ENCODE data around the gene COBL.
A peak's percentile ranks its signal among the peaks of the same experiment; 100 is the strongest.

COBL gene

GRCh38 chr7:51255036-51255435 is 61.6 kb downstream of the COBL start:
- peak overlapping the region; percentile 56 for H3K27ac ChIP-seq
- TF ChIP-seq CTCF (IDR thresholded peaks at IDR 0.05), result no peak
- peaks cover 36% of the 10 kb centered on the region for H3K4me1 ChIP-seq

GRCh38 chr7:51253157-51253556 is 63.5 kb downstream of the COBL start:
- no peaks in the 10 kb centered on the region for H3K36me3 ChIP-seq (ENCODE audit: control insufficient read depth, insufficient read depth, low read length)
- H3K9me3 ChIP-seq (ENCODE audit: control insufficient read depth, low read length), result no peaks in the 10 kb centered on the region
- H3K27me3 ChIP-seq (ENCODE audit: control insufficient read depth, insufficient read depth, low read length), result no peaks in the 10 kb centered on the region
- peak; percentile 66 for TF ChIP-seq CTCF (IDR thresholded peaks at IDR 0.05)
- H3K9ac ChIP-seq, result no peak overlapping the region
- peaks cover 36% of the 10 kb centered on the region for H3K4me1 ChIP-seq
- H3K4me3 ChIP-seq (ENCODE audit: low read depth, low read length), result no peak overlapping the region
- H3K27ac ChIP-seq, result peak overlapping the region; percentile 25
- peaks cover 13% of the 10 kb centered on the region for H3K79me2 ChIP-seq
- no peak overlapping the region for H2AFZ ChIP-seq
- no peak overlapping the region for H3K4me2 ChIP-seq (ENCODE audit: low read length)

More at GRCh38 chr7:51255036-51255435, 61.6 kb downstream of the COBL start:
- Histone ChIP-seq H3K4me3 (ENCODE audit: low read depth, low read length) (no peak overlapping the region), H3K9ac (no peak overlapping the region), H3K9me3 (ENCODE audit: control insufficient read depth, low read length) (no peaks in the 10 kb centered on the region), H3K79me2 (peaks cover 13% of the 10 kb centered on the region), H3K36me3 (ENCODE audit: control insufficient read depth, insufficient read depth, low read length) (no peaks in the 10 kb centered on the region), H2AFZ (no peak overlapping the region), H3K4me2 (ENCODE audit: low read length) (no peak overlapping the region), H3K27me3 (ENCODE audit: control insufficient read depth, insufficient read depth, low read length) (no peaks in the 10 kb centered on the region)

- no peak overlapping the region for H3K4me2 ChIP-seq (ENCODE audit: low read length)
- no peaks in the 10 kb centered on the region for H3K9me3 ChIP-seq (ENCODE audit: control insufficient read depth, low read length)
- H3K4me3 ChIP-seq (ENCODE audit: low read depth, low read length), result no peak overlapping the region
- H2AFZ ChIP-seq, result no peak overlapping the region
- peaks cover 20% of the 10 kb centered on the region for H3K79me2 ChIP-seq
- peaks cover 36% of the 10 kb centered on the region for H3K4me1 ChIP-seq
- peak overlapping the region; percentile 52 for H3K27ac ChIP-seq
- TF ChIP-seq CTCF (IDR thresholded peaks at IDR 0.05), result no peak
- no peaks in the 10 kb centered on the region for H3K36me3 ChIP-seq (ENCODE audit: control insufficient read depth, insufficient read depth, low read length)
- H3K27me3 ChIP-seq (ENCODE audit: control insufficient read depth, insufficient read depth, low read length), result no peaks in the 10 kb centered on the region
- H3K9ac ChIP-seq, result no peak overlapping the region
Observed at GRCh38 chr7:51251290-51251689, 65.3 kb downstream of the COBL start.

GRCh38 chr7:51250512-51250911 is 66.1 kb downstream of the COBL start:
- Histone ChIP-seq H3K79me2 (peaks cover 16% of the 10 kb centered on the region), H3K27ac (peak overlapping the region; percentile 52)
- TF ChIP-seq CTCF (IDR thresholded peaks at IDR 0.05), result no peak

GRCh38 chr7:51249991-51250390 is 66.6 kb downstream of the COBL start:
- Histone ChIP-seq H2AFZ (no peak overlapping the region), H3K4me2 (ENCODE audit: low read length) (no peak overlapping the region), H3K27ac (peak overlapping the region; percentile 36), H3K27me3 (ENCODE audit: control insufficient read depth, insufficient read depth, low read length) (no peaks in the 10 kb centered on the region), H3K9ac (no peak overlapping the region), H3K4me1 (peaks cover 28% of the 10 kb centered on the region), H3K9me3 (ENCODE audit: control insufficient read depth, low read length) (no peaks in the 10 kb centered on the region), H3K79me2 (peaks cover 19% of the 10 kb centered on the region), H3K4me3 (ENCODE audit: low read depth, low read length) (no peak overlapping the region), H3K36me3 (ENCODE audit: control insufficient read depth, insufficient read depth, low read length) (no peaks in the 10 kb centered on the region)
- no peak for TF ChIP-seq CTCF (IDR thresholded peaks at IDR 0.05)

More at GRCh38 chr7:51250512-51250911, 66.1 kb downstream of the COBL start:
- Histone ChIP-seq H3K4me1 (peaks cover 32% of the 10 kb centered on the region), H3K27me3 (ENCODE audit: control insufficient read depth, insufficient read depth, low read length) (no peaks in the 10 kb centered on the region), H3K9ac (no peak overlapping the region), H3K36me3 (ENCODE audit: control insufficient read depth, insufficient read depth, low read length) (no peaks in the 10 kb centered on the region), H2AFZ (no peak overlapping the region), H3K4me2 (ENCODE audit: low read length) (no peak overlapping the region), H3K4me3 (ENCODE audit: low read depth, low read length) (no peak overlapping the region), H3K9me3 (ENCODE audit: control insufficient read depth, low read length) (no peaks in the 10 kb centered on the region)
